Calu3 (cell line): ENCODE results near the gene ME1. TPM values are rescaled to one million over a fixed set of nuclear protein-coding genes. Genes with fewer than 3 reads are reported as not detected.
"Not testable (repeated sequence)": the region's sequence is repeated elsewhere in the genome, so short reads cannot be mapped to it uniquely, and the experiment has no call there.

Experiments used
- BruUV-seq: library from RNA; stranded (reverse); fragments of 400-500 nt; replicated peaks from 2 replicates; lab custom pipeline; 2021; lab: Mats Ljungman, UMichigan
- CTCF ChIA-PET: fragments of 300-600 bp; sonication (Branson Sonifier 250); formaldehyde crosslinking; loops from one replicate; lab custom pipeline; 2022; ENCODE audit warnings: antibody characterized with exemption; lab: Charles Lee
- DNase-seq: peaks from one replicate; pipeline ENCODE4 v3.0.0; 2022
- H3K27ac Mint-ChIP-seq: one replicate; pipeline ENCODE4 v1.8.0; 2022; ENCODE audit warnings: mixed read lengths; ENCODE audit not compliant: unreplicated experiment
- H3K27me3 Mint-ChIP-seq: one replicate; pipeline ENCODE4 v1.8.0; 2022; ENCODE audit warnings: mixed read lengths; ENCODE audit not compliant: unreplicated experiment
- H3K36me3 Mint-ChIP-seq: one replicate; pipeline ENCODE4 v1.8.0; 2022; ENCODE audit warnings: mild to moderate bottlenecking, moderate library complexity, mixed read lengths; ENCODE audit not compliant: insufficient read depth, unreplicated experiment
- H3K4me1 Mint-ChIP-seq: one replicate; pipeline ENCODE4 v1.8.0; 2022; ENCODE audit warnings: mild to moderate bottlenecking, low read depth, mixed read lengths; ENCODE audit not compliant: unreplicated experiment
- H3K4me3 Mint-ChIP-seq: one replicate; pipeline ENCODE4 v1.8.0; 2022; ENCODE audit warnings: mild to moderate bottlenecking, low read depth, moderate library complexity, mixed read lengths; ENCODE audit not compliant: unreplicated experiment
- H3K9me3 Mint-ChIP-seq: one replicate; pipeline ENCODE4 v1.8.0; 2022; ENCODE audit warnings: low read depth, mixed read lengths; ENCODE audit not compliant: unreplicated experiment
- CTCF ChIP-seq: fragments of 200-600 bp; IDR thresholded peaks from one replicate; pipeline ENCODE4 v1.8.0; 2022; ENCODE audit warnings: antibody characterized with exemption; ENCODE audit not compliant: unreplicated experiment
- intact Hi-C: fragments of 100-400 bp; cut with micrococcal nuclease; formaldehyde crosslinking; loops from one replicate; pipeline ENCODE4 v1.10.0; 2022; ENCODE audit not compliant: unreplicated experiment
- total RNA-seq: library from RNA; stranded (reverse); gene quantifications from 2 replicates; pipeline ENCODE4 v1.2.3, GENCODE V29; 2022

ME1 gene
- total RNA-seq, 1 experiment from 2014 or later, result 14.5 TPM

- Mint-ChIP-seq H3K4me1 (no peaks in the 10 kb centered on the region), H3K9me3 (no peaks in the 10 kb centered on the region), H3K27ac (no peak overlapping the region), H3K36me3 (no peaks in the 10 kb centered on the region), H3K27me3 (no peaks in the 10 kb centered on the region), H3K4me3 (no peak overlapping the region)
- intact Hi-C loops, result no loop called here
- no peak for DNase-seq
- BruUV-seq, result no TSS peak
- CTCF ChIA-PET, result no interaction called here
- TF ChIP-seq CTCF, result no peak
Measured at GRCh38 chr6:83365931-83366330, 64.9 kb downstream of the ME1 start.

- BruUV-seq, H3K27ac Mint-ChIP-seq, H3K4me3 Mint-ChIP-seq, H3K36me3 Mint-ChIP-seq, intact Hi-C loops, H3K4me1 Mint-ChIP-seq, H3K27me3 Mint-ChIP-seq, H3K9me3 Mint-ChIP-seq, CTCF ChIA-PET, DNase-seq: not testable (repeated sequence)
Measured at GRCh38 chr6:83362349-83362748, 68.5 kb downstream of the ME1 start.

GRCh38 chr6:83359638-83360037, 71.2 kb downstream of the ME1 start:
- H3K36me3 Mint-ChIP-seq, result no peaks in the 10 kb centered on the region
- BruUV-seq, result no TSS peak
- H3K9me3 Mint-ChIP-seq, result peaks cover 3% of the 10 kb centered on the region
- CTCF ChIA-PET, result no interaction called here
- H3K4me1 Mint-ChIP-seq, result peaks cover 13% of the 10 kb centered on the region
- no peaks in the 10 kb centered on the region for H3K27me3 Mint-ChIP-seq
- H3K27ac Mint-ChIP-seq, result no peak overlapping the region
- intact Hi-C loops, result no loop called here
- DNase-seq, result no peak
- H3K4me3 Mint-ChIP-seq, result no peak overlapping the region
- no peak for TF ChIP-seq CTCF

- Mint-ChIP-seq H3K27ac (no peak overlapping the region), H3K36me3 (no peaks in the 10 kb centered on the region), H3K4me3 (no peak overlapping the region), H3K9me3 (peaks cover 3% of the 10 kb centered on the region), H3K27me3 (no peaks in the 10 kb centered on the region), H3K4me1 (peaks cover 23% of the 10 kb centered on the region)
- TF ChIP-seq CTCF, result no peak
- BruUV-seq, result no TSS peak
- intact Hi-C loops, result no loop called here
- no peak for DNase-seq
- CTCF ChIA-PET, result no interaction called here
Measured at GRCh38 chr6:83354747-83355146, 76.1 kb downstream of the ME1 start.

- no peak for TF ChIP-seq CTCF
- Mint-ChIP-seq H3K4me3 (no peak overlapping the region), H3K27ac (no peak overlapping the region), H3K36me3 (no peaks in the 10 kb centered on the region), H3K4me1 (peaks cover 23% of the 10 kb centered on the region), H3K9me3 (no peaks in the 10 kb centered on the region), H3K27me3 (no peaks in the 10 kb centered on the region)
- DNase-seq, result no peak
- intact Hi-C loops, result no loop called here
- CTCF ChIA-PET, result interaction anchor here (0.6 kb wide), 1 partner anchor 160 kb away, joined by 3 read pairs; the partner anchor contains the start of gene PRSS35
- BruUV-seq, result no TSS peak
Measured at GRCh38 chr6:83352424-83353061, 78.3 kb downstream of the ME1 start.
